Activated CD8-positive, alpha-beta memory T cell treated with anti-CD3 and anti-CD28 coated beads, Interleukin-2, amount 50 U/mL, for 1 hour (primary cell): Measurements from ENCODE around the gene PRKG1.
"Not testable (repeated sequence)": the region's sequence is repeated elsewhere in the genome, so short reads cannot be mapped to it uniquely, and the experiment has no call there.

Experiments used
- DNase-seq: peaks from one replicate; pipeline ENCODE4 v3.0.0-alpha.2; 2020; ENCODE audit errors: extremely low read depth

The PRKG1 gene

GRCh38 chr10:51227897-51228713, 153.8 kb downstream of the PRKG1 start:
- no peak for DNase-seq

DNA sequence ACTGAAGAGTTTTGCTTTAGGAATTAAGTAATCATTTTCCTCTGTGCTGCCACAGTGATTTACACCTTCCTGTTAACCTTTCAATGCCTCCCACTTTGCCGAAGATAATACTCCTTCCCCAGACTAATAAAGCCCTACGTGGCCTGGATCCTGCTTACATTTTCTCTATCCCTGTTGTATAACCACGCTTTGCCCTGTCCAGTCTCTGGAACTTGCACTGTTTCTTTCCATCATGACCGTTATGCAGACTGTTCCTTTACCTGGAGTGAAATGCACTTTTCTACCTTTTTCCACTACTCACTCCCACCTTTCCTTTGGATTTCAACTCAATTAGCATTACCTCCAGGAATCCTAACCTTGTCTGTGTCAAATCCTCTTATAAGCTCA, 154.4 kb downstream of the PRKG1 start:
- DNase-seq: no peak

DNA sequence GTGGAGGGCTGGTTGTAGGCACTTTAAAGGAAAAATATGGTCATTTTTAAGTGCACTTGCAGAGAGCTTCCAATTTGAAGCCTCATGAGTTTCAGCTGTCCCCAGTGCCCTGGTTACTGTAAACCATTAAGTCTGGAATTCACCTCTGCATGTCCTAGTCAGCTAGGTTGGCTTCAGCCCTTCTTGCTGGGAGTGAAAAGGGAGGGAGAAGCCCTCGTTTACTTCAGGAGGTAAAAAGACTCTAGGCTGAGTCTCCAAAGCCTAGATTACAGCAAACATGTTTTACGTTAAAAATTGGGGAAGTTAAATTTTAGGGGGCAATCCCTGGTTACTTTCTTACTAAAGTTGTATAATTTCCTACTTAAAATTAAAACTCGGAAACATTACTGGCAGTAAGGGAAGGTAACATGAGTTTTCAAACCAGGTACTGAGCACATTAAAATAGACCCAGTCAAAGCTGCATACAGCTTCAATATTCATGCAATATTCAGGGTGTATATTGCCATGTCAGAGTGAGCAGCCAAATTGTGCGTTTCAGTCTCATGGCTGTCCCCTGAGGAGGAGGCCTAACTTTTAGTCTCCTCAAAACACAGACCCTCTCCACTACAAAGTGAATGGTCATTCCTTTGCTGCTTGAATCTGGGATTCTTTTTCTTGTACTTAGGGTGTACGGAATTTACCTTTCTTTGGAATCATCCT, 156.7 kb downstream of the PRKG1 start:
- no peak for DNase-seq

GRCh38 chr10:51231754-51232153, 157.5 kb downstream of the PRKG1 start:
- no peak for DNase-seq

DNA sequence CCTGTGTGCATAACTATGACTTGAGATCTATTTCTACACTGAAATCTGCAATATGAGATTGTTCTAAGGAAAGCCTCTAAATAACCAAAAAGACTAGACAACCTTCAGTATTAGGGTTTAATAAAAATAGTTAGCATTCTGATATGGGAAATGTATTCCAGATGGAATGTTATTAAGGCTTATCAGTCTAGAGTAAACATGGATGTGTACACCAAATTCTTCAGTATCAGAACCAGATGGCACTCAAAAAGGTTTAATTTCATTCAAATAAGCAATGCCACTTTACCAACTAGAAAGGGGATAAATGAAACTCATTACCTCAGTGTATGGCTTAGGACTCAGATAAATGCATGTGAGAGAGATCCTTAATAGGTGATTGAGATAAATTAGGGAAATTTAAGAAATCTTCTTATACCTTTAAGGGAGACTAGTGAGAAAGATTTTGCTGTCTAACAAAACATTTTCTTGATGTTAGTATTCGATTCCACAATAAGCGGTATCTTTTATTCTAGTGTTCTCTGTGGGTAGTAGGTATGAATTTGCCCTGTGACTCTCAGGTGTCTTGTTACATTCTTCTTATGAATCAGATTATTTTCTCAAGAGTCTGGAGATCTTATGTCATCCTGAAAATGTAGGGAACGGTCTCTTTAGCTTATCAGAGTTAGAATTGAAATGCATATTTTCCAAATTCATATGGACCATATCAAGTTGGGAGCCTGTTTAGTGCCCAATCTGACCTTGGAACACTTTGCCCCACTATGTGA, 159.2 kb downstream of the PRKG1 start:
- no peak for DNase-seq

- DNase-seq: no peak
Observed at GRCh38 chr10:51235865-51236264, 161.6 kb downstream of the PRKG1 start.

DNA sequence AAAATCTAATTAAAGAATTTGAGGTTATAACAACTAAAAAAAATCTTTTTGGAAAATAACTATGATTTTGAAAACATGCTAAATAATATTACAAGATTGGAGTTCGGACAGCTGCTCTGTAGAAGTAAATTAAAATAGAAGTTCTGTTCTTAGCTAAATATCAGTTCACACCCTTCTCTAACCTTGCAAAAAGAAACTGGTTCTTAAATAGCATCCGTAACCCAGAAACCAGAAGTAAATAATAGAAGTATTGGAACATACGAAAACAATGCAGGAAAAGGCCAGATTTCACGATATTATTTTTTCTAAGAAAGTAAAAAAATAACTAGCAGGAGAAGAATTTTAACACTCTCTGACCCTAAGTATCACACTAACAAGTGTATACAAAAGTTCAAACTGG, 164.7 kb downstream of the PRKG1 start:
- no peak for DNase-seq

DNA sequence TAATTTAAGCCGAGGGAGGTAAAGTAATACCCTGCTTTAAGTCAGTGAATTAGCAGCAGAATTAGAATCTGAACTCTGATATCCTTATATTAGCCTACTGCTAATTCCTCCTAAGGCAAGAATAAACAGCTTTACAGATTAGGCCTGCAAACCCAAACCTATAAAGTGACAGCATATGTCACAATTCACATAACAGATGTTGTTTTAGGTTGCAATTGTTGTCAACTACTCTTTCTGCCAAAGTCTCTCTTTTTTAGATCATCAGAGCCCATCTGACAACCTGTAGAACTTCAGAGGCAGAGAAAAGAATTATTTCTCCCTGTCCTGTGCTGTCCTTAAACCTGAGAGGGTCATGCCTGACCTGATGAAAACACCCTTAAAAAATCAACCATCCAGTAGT, 167.2 kb downstream of the PRKG1 start:
- DNase-seq: no peak

- no peak for DNase-seq
Observed at GRCh38 chr10:51242393-51242792, 168.1 kb downstream of the PRKG1 start.

GRCh38 chr10:51244309-51244708, 170.0 kb downstream of the PRKG1 start:
- DNase-seq: no peak

DNA sequence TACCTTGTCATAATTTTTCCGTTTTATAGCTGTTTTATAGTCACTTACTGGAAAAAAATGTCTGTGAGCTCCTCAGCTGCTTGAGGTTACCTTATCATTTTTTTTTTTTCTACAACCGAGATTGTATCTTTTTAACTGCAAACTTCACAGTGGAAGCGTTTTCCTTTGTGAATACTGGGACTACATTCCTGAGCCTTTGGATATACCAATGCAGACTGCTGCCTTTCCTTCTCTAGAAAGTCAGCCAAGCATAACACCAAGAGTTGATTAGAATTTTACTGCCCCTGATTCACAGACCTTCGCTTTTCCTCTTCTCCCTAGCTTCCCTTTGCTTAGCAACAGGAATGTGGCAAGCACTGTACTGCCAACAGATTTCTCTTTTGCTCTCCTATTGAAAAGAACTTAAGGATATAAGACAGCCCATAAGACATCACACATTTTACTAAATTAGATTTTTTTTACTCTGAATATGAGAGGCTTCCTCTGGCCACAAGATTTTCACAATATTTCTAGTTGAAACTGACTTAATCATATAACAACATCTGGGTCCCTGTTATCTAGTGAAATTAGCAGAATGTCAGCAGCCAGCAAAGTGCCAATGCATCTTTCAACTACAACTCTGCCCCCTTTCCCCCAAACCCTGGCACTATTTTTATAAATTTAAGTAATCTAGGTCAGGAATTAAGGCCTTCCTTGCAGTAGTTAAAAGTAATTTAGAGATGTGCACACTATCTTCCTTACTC, 170.6 kb downstream of the PRKG1 start:
- no peak for DNase-seq

DNA sequence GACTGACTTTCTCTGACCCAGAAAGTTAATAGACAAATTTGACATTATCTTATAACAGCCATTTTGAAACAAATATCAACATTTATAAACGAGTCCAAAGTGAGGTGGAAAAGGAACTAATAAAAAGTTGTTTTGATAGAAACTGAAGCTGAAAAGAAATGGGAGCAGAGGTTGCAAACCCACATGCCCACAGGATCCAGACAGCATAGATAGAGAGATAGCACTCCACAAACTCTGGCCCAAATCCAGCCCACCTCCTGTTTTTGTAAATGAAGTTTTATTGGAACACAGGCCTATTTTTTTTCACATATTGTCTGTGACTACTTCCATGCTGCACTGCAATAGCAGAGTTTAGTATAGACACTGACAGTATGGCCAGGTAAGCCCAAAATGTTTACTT, 171.9 kb downstream of the PRKG1 start:
- no peak for DNase-seq

DNA sequence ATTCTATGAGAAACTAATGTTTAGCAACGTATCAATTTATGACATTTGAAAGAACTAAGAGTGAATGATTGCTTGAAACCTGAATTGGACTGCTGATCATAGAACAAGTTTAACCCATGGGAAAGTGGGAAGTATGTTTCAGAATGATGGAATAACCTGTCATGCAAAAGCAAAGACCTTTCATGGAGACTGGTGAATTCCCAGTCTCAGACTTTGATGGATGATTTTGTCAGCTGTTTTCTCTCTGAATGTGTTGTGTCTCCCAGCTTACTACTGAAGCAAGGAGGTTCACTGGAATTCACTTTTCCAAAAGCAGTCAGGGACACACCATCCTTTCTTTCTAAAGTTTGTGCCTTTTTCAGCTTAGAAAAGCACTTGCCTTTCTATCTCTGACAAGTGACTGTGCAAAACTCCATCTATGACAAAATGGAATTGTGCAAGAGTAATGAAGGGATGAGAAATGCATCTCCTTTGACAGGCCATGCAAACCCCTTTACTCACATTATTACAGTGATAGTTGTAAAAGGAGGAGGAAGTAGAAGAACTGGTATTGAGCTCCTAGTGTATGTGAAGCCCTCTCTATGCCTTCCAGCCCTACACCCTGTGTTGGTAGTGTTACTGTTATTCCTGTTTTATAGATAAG, 176.1 kb downstream of the PRKG1 start:
- DNase-seq: no peak

GRCh38 chr10:51251110-51251509, 176.8 kb downstream of the PRKG1 start:
- no peak for DNase-seq

DNA sequence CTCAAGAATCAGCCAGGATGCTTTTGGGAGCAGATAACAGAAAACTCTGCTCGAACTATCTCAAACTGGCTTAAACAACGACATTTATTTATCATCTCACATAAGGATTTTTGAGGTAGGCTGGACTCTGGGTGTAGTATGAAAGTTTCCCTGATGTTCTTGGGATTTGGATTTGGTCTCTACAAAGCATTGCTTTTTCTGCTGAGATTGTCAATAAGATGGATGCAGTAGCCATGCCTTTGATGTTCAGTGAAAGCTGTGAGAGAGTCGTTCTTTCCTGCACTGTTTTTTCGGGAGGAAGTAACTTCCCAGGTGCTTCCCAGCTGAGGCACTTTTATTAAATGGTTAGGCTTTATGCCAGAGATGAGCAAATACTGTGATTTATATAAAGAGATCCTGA, 181.1 kb downstream of the PRKG1 start:
- no peak for DNase-seq

DNA sequence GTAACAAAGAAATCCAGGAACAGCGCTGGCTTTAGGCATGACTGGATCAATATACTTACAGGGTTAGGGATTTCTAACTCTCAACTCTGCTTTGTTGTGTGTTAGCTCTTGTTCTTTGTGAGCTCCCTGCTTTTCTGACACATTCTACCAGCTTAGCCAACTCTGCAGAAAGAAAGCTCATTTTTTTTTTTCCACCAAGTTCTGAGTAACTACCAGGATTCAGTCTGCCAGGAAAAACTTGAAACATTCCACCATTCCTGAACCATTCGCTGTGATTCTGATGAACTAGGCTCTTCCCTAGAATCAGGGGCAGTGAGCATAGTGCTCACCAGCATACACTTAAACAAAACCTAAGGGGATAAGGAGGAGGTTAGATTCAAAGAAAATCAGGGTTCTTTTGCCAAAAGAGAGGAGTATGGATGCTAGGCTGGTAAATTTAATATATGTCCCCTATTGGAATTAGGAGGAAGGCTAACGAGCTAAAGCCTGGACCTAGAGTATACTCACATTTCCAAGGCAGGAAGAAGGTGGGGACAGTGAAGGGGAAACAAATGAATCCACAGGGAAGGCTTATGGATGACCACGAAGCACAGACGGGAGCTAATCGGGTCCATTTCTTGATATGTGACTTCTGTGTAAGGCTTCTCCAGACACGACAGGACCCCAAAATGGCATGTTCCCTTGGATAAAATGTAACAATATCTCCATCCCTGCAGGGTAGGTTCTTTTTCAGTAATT, 183.4 kb downstream of the PRKG1 start:
- no peak for DNase-seq

GRCh38 chr10:51260376-51260775, 186.1 kb downstream of the PRKG1 start:
- DNase-seq: no peak

- no peak for DNase-seq
Observed at GRCh38 chr10:51266496-51266895, 192.2 kb downstream of the PRKG1 start.

- DNase-seq: not testable (repeated sequence)
Observed at GRCh38 chr10:51267980-51268570, 193.8 kb downstream of the PRKG1 start.

DNA sequence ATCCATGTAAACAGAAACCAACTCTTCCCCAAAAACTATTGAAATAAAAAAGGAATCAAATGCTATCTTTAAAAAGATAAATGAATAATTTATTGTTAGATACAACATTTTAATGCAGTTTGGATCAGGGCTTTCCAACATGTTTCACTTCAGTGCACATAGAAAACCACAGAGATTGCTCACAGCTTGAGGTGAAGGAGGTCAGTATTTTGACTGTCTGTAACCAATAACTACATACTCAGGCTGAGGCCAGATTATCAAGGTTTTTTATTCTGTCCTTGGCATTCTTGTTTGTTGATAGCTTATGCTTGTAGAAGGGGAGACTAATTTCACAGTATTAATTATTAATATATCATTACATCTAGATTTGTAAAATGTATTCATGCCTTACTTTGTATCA, 195.5 kb downstream of the PRKG1 start:
- DNase-seq: no peak
